Stimulated activated effector memory CD8-positive, alpha-beta T cell treated with anti-CD3 and anti-CD28 coated beads, Interleukin-12 subunit alpha, Interleukin-12 subunit beta, amount 100 ng/mL, for 72 hours (primary cell): ENCODE measurements around the gene WFIKKN1.

ENCODE experiments used
- ATAC-seq: fragments of 150-1000 bp; cut with Tn5 transposase; 2 replicates; pipeline ENCODE4 v1.10.0; 2021
- DNase-seq, 2 donors: peaks; one replicate each; pipeline ENCODE4 v3.0.0; 2021 to 2022; ENCODE audit warnings: low spot score in 2 of 2
- H3K27ac Mint-ChIP-seq: one replicate; pipeline ENCODE4 v1.8.0; 2022; ENCODE audit warnings: mild to moderate bottlenecking, mixed read lengths
- H3K36me3 Mint-ChIP-seq: one replicate; pipeline ENCODE4 v1.8.0; 2022; ENCODE audit warnings: mild to moderate bottlenecking, mixed read lengths
- H3K4me1 Mint-ChIP-seq: one replicate; pipeline ENCODE4 v1.8.0; 2022; ENCODE audit warnings: mixed read lengths
- H3K4me3 Mint-ChIP-seq: one replicate; pipeline ENCODE4 v1.8.0; 2022; ENCODE audit warnings: mild to moderate bottlenecking, mixed read lengths
- H3K9me3 Mint-ChIP-seq: one replicate; pipeline ENCODE4 v1.8.0; 2022; ENCODE audit warnings: mixed read lengths

WFIKKN1 gene

DNA sequence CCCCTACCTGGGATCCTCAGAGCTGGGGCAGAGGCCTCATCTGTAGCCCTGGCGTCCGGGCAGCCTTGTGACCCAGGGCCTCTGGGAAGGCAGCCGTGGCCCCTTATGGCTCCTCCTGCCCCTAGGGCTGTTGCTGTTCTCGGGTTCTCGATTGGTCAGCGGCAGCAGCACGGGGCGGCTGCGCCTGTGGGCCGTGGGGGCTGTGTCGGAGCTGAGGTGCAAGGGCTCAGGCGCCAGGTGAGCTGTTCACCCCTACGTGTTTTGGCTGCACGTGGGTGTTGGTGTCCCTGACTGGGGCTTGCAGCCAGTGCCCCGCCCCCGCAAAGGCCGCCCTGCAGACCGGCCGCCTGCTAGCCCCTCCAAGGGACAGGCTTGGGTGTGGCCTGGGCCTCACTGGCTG lies 31.3 kb downstream of the WFIKKN1 start:
- no peak overlapping the region for H3K27ac Mint-ChIP-seq
- no peak for ATAC-seq
- DNase-seq: no peak
- peaks cover 9% of the 10 kb centered on the region for H3K4me1 Mint-ChIP-seq
- H3K4me3 Mint-ChIP-seq: no peak overlapping the region
- H3K9me3 Mint-ChIP-seq: no peaks in the 10 kb centered on the region
- peaks cover 9% of the 10 kb centered on the region for H3K36me3 Mint-ChIP-seq

DNA sequence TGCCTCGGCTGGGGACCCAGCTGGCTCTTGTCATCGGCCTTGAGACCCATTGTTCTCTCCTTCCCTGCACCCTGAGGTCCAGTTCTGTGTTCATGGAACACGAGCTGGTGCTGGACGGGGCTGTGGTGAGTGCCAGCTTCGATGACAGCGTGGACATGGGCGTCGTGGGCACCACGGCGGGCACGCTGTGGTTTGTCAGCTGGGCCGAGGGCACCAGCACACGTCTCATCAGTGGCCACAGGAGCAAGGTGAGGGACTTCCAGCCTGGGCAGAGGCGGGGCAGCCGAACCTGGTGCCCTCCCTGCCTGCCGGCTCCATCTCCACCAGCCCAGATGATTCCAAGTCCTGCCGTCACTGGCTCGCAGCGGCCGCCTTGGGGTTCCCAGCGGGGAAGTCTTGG lies 31.8 kb downstream of the WFIKKN1 start:
- H3K4me1 Mint-ChIP-seq: peaks cover 9% of the 10 kb centered on the region
- no peaks in the 10 kb centered on the region for H3K9me3 Mint-ChIP-seq
- H3K27ac Mint-ChIP-seq: no peak overlapping the region
- ATAC-seq (no peak), DNase-seq (no peak)
- peaks cover 9% of the 10 kb centered on the region for H3K36me3 Mint-ChIP-seq
- no peak overlapping the region for H3K4me3 Mint-ChIP-seq

DNA sequence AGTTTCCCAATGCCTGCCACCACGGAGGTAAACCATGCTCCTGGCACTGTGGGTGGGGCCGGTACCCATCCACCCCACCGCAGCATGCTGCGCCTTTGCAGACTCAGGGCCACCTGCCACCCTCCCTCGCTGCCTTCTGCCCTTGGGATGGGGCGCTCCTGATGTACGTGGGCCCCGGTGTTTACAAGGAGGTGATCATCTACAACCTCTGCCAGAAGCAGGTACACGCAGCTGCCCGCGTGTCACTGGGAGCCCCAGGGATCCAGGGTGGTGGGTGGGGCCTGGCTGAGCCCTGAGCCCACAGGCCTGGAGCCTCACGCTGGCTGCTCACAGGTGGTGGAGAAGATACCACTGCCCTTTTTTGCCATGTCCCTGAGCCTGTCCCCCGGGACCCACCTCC lies 35.8 kb downstream of the WFIKKN1 start:
- DNase-seq (no peak), ATAC-seq (no peak)
- H3K4me3 Mint-ChIP-seq: no peak overlapping the region
- no peak overlapping the region for H3K27ac Mint-ChIP-seq
- peaks cover 26% of the 10 kb centered on the region for H3K36me3 Mint-ChIP-seq
- peaks cover 2% of the 10 kb centered on the region for H3K4me1 Mint-ChIP-seq
- H3K9me3 Mint-ChIP-seq: no peaks in the 10 kb centered on the region

DNA sequence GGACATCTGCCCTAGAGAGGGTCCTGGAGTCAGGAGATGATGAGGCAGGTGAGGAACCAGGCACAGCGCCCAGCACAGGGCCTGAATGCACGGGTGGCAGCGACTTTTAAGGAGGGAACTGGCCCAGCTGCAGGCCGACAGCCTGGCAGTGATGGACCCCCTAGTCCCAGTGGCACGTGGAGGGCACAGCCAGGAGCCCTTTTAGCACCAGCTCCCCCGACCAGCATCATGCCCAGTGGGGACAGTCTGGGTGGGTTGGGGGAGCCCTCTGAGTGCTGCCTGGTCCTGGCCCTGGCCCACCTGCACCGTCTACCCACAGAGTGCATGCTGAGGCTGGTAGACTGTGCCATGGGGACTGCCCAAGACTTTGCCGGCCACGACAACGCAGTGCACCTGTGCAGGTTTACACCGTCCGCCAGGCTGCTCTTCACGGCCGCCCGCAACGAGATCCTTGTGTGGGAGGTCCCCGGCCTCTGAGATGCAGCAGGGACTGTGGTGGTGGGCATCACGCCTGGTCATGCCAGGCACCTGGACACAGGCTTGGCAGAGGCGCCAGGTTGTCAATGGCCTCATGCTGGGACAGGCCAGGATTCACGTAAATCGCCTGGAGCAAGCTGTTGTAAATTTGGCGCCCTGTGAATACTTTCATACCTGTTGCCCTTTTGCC lies 36.5 kb downstream of the WFIKKN1 start:
- no peaks in the 10 kb centered on the region for H3K9me3 Mint-ChIP-seq
- DNase-seq: no peak
- peak overlapping the region; percentile 77 for H3K4me3 Mint-ChIP-seq
- peaks cover 26% of the 10 kb centered on the region for H3K36me3 Mint-ChIP-seq
- H3K4me1 Mint-ChIP-seq: no peaks in the 10 kb centered on the region
- peak overlapping the region; percentile 90 for H3K27ac Mint-ChIP-seq
- no peak for ATAC-seq

DNA sequence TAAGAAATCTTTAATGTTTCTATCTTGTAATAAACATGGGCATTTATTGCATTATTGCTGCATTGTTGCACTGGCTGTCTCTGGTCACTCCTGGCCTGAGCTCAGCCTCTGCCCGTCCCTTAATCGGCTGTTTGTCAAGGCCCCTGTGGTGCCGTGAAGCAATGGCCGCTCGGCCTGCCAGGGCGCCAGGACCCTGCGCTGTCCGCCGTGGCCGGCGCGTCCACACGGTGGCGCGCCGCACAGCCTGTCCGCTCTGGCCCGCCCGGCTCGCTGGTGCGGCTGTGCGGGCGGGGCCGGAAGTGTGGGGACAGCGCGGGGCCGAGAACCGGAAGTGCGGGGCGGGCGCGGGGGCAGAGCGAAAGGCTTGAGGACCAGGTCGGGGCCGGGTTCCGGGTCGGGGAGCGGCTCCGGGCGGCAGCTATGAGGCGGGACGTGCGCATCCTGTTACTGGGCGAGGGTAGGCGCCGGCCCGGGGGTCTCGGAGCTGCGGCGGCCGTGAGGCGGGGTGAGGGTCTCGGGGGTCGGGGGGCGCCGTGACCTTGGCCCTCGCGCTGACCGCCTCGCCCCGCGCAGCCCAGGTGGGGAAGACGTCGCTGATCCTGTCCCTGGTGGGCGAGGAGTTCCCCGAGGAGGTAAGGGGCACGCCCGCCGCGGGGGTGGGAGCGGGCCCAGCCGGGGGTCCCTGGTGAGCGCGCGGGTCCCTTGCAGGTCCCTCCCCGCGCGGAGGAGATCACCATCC lies 37.2 kb downstream of the WFIKKN1 start, which contains the start of gene RHOT2:
TSS of gene RHOT2 (plus strand) at position 353 of the 739 bp plus-strand sequence. CDS start at position 421, 68 bp downstream.
- peaks cover 26% of the 10 kb centered on the region for H3K36me3 Mint-ChIP-seq
- H3K9me3 Mint-ChIP-seq: no peaks in the 10 kb centered on the region
- H3K4me1 Mint-ChIP-seq: no peaks in the 10 kb centered on the region
- H3K4me3 Mint-ChIP-seq: peak within 1 kb of the TSS; percentile 77
- DNase-seq: peak; percentile 92 to 96
- H3K27ac Mint-ChIP-seq: peak within 1 kb of the TSS; percentile 90
- ATAC-seq: peak; percentile 93

DNA sequence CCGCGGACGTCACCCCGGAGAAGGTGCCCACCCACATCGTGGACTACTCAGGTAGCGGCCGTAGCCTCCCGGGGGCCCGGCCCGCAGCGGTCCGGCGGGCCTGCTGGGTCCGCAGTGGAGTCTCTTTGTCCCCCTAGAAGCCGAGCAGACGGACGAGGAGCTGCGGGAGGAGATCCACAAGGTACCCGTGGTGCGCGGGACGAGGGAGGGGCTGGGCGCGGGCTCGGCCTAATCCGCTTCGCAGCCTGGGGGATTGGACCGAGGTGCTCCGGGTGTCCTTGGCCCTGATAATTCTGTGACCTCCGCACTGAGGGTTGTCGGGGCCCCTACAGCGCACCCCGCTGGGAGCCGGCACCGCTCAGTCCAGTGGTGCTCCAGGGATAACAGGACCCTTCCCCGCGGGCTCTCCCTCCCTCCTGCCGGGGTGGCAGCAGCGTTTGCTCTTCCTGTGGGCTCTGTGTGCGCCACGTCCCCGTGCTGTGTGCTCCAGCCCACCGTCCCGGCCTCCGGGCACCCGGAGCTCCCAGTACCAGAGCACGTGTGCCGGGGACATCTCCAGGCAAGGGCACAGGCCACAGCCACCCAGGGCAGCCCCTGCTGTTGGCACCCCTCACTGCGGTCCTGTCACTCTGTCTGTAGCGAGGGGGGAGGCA lies 37.9 kb downstream of the WFIKKN1 start:
- DNase-seq (peak in 1 of 2 donors; percentile 67), ATAC-seq (peak; percentile 3)
- H3K4me1 Mint-ChIP-seq: no peaks in the 10 kb centered on the region
- H3K4me3 Mint-ChIP-seq: peak overlapping the region; percentile 77
- H3K27ac Mint-ChIP-seq: peak overlapping the region; percentile 90
- peaks cover 25% of the 10 kb centered on the region for H3K36me3 Mint-ChIP-seq
- H3K9me3 Mint-ChIP-seq: no peaks in the 10 kb centered on the region

DNA sequence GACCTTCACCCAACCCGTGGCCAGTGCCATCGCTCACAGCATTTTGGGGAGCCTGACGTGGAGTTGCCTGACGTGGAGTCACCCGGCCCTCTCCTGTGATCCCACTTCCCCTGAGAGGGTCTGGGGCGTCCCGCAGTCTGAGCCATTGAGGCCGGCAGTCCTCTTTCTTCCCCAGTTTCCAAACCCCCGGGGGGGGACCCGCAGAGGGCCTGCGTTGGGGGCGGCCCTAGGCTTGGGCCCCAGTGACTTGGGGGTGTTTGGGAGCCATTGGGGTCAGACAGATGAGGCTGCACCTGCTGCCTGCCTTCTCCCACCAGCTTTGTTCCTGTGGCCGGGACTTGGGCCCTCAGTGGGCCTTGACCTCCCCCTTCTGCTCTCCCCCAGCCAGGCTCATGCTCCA lies 38.9 kb downstream of the WFIKKN1 start:
- H3K4me3 Mint-ChIP-seq: peak overlapping the region; percentile 77
- ATAC-seq (no peak), DNase-seq (no peak)
- no peaks in the 10 kb centered on the region for H3K9me3 Mint-ChIP-seq
- peaks cover 25% of the 10 kb centered on the region for H3K36me3 Mint-ChIP-seq
- H3K4me1 Mint-ChIP-seq: peaks cover under 1% of the 10 kb centered on the region
- no peak overlapping the region for H3K27ac Mint-ChIP-seq

DNA sequence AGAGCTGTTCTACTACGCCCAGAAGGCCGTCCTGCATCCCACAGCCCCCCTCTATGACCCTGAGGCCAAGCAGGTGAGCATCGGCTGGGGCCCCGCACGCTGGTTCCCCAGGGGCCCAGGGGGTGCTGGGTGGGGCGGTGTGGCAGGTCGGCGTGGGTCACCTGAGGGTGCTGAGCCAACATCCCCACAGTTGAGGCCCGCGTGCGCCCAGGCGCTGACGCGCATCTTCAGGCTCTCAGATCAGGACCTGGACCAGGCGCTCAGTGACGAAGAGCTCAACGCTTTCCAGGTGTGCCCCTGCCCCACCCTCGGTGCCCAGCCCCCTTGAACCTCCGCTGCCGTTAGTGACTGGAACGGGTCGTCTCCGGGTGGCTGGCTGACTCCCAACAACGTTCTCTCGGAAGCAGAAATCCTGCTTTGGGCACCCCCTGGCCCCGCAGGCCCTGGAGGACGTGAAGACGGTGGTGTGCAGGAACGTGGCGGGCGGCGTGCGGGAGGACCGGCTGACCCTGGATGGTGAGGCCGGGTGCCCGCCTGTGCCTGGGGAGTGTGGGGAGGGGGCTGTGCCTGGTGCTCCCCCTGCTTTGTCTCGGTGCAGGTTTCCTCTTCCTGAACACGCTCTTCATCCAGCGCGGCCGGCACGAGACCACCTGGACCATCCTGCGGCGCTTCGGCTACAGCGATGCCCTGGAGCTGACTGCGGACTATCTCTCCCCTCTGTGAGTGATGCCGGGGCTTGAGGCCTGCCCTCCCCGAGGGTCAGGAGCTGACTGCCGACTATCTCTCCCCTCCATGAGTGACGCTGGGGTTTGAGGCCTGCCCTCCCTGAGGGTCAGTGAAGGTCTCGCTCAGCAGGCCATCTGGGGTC lies 39.9 kb downstream of the WFIKKN1 start:
- Mint-ChIP-seq H3K27ac (no peak overlapping the region), H3K4me3 (no peak overlapping the region)

DNA sequence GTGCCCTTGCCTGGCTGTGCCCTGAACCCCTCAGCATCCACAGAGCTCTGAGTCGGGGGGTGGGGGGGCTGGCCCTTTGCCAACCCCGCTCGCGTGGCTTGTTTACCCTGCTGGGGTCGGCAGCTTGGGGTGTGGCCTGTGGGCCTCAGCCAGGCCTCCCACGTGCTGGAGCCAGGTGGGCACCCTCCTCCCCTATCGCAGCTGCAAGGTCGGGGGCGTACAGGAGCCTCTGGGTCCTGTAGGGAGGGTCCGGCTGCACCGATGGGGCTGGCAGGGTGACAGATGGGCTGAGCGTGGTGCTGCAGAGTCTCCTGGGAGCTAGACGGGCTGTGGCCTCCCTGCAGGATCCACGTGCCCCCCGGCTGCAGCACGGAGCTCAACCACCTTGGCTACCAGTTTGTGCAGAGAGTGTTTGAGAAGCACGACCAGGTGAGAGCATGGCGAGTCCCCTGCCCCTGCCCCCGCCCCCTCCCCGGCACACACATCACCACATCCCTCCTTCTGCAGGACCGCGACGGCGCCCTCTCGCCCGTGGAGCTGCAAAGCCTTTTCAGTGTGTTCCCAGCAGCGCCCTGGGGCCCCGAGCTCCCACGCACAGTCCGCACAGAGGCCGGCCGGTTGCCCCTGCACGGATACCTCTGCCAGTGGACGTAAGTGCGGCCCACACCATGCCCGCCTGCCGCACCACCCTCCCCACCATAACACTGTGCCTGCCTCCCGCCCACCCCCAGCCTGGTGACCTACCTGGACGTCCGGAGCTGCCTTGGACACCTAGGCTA lies 40.8 kb downstream of the WFIKKN1 start:
- Mint-ChIP-seq H3K4me3 (no peak overlapping the region), H3K4me1 (peaks cover 8% of the 10 kb centered on the region), H3K36me3 (peaks cover 25% of the 10 kb centered on the region), H3K27ac (no peak overlapping the region), H3K9me3 (no peaks in the 10 kb centered on the region)
- DNase-seq: no peak
- ATAC-seq: no peak

More for the DNA sequence above, 39.9 kb downstream of the WFIKKN1 start:
- Mint-ChIP-seq H3K4me1 (peaks cover 8% of the 10 kb centered on the region), H3K9me3 (no peaks in the 10 kb centered on the region), H3K36me3 (peaks cover 25% of the 10 kb centered on the region)
- DNase-seq (no peak), ATAC-seq (no peak)

DNA sequence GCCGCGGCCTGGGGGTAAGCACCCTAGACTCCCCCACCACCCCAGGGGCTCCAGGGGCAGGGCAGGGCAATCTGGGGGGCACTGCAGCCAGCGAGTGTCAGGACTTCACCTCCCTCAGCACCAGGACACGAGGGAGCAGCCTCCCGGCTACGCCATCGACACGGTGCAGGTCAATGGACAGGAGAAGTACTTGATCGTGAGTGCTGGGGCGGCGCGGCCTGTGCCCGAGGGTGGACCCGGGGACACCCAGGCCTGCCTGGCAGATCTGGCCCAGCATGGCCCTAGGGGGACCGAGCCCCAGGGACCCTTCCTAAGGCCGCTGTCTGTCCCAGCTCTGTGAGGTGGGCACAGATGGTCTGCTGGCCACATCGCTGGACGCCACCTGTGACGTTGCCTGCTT lies 41.6 kb downstream of the WFIKKN1 start:
- Mint-ChIP-seq H3K4me1 (peaks cover 8% of the 10 kb centered on the region), H3K36me3 (peaks cover 25% of the 10 kb centered on the region), H3K27ac (no peak overlapping the region), H3K9me3 (no peaks in the 10 kb centered on the region), H3K4me3 (no peak overlapping the region)
- DNase-seq (no peak), ATAC-seq (no peak)

DNA sequence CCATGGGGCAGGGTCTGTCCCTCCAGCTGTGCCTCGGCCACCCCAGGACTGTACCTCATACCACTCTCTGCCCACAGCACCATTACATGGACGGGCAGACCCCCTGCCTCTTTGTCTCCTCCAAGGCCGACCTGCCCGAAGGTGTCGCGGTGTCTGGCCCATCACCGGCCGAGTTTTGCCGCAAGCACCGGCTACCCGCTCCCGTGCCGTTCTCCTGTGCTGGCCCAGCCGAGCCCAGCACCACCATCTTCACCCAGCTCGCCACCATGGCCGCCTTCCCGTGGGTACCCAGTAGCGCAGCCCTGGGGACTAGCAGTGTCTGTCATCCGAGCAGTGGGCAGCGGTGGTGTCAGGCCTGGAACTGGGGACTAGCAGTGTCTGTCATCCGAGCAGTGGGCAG lies 42.1 kb downstream of the WFIKKN1 start:
- Mint-ChIP-seq H3K36me3 (peaks cover 25% of the 10 kb centered on the region), H3K4me1 (peaks cover 8% of the 10 kb centered on the region), H3K27ac (no peak overlapping the region), H3K9me3 (no peaks in the 10 kb centered on the region), H3K4me3 (no peak overlapping the region)
- no peak for ATAC-seq
- no peak for DNase-seq

DNA sequence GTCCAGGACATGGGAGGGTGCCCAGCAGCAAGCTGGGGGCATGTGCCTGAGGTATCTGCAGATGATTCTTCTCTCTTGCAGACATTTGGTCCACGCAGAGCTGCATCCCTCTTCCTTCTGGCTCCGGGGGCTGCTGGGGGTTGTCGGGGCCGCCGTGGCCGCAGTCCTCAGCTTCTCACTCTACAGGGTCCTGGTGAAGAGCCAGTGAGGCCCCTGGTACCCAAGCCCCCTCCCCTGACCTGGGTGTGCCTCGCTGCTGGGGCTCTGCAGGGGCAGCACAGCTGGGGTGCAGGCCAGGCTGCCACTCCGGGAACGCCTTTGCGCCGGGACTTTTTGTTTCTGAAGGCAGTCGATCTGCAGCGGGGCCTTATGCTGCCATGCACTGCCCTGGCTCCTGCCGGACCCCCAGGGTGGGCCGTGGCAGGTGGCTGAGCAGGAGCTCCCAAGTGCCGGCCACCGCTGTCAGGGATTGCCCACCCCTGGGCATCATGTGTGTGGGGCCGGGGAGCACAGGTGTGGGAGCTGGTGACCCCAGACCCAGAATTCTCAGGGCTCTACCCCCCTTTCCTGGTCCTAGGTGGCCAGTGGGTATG lies 42.7 kb downstream of the WFIKKN1 start:
- H3K4me1 Mint-ChIP-seq: peaks cover 8% of the 10 kb centered on the region
- DNase-seq (no peak), ATAC-seq (no peak)
- no peaks in the 10 kb centered on the region for H3K9me3 Mint-ChIP-seq
- H3K4me3 Mint-ChIP-seq: no peak overlapping the region
- H3K27ac Mint-ChIP-seq: no peak overlapping the region
- peaks cover 25% of the 10 kb centered on the region for H3K36me3 Mint-ChIP-seq

DNA sequence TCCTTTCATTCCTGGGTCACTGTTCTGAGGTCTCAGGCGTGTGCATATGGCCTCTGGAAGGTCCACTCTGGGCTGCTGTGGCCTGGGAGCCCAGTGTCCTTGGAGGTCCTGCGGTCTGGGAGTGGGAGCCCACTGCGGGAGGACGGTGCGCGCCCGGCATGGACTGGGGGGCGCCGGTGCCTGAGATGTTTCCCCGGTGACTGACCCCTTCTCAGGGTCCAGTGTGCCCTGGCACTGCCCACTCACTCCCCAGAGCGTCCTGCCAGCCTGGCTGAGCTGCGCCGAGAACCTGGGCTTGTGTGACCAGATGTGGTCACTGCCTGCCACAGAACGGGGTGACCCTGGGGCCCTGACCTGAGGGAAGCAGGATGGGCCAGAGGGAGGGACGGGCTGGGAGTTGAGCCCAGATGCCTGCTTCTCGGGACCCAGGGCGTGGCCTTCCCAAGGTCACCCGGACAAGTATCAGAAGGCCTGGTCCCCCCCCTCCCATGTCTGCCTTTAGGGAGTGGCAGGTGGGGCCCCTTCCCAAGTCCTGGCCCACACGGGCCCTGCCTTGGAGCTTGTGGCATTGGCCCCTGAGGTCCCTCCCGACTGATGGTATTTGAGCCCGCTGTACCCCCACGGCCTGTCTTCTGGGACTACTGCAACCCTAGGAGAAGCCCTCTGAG lies 43.6 kb downstream of the WFIKKN1 start:
- H3K4me1 Mint-ChIP-seq: peaks cover 14% of the 10 kb centered on the region
- H3K36me3 Mint-ChIP-seq: peaks cover 25% of the 10 kb centered on the region
- DNase-seq: no peak
- H3K27ac Mint-ChIP-seq: no peak overlapping the region
- H3K4me3 Mint-ChIP-seq: peak overlapping the region; percentile 38
- H3K9me3 Mint-ChIP-seq: no peaks in the 10 kb centered on the region
- no peak for ATAC-seq
